ENCODE data around the gene MYL6.
"Not testable (repeated sequence)": the region's sequence is repeated elsewhere in the genome, so short reads cannot be mapped to it uniquely, and the experiment has no call there.

MYL6 gene

DNA sequence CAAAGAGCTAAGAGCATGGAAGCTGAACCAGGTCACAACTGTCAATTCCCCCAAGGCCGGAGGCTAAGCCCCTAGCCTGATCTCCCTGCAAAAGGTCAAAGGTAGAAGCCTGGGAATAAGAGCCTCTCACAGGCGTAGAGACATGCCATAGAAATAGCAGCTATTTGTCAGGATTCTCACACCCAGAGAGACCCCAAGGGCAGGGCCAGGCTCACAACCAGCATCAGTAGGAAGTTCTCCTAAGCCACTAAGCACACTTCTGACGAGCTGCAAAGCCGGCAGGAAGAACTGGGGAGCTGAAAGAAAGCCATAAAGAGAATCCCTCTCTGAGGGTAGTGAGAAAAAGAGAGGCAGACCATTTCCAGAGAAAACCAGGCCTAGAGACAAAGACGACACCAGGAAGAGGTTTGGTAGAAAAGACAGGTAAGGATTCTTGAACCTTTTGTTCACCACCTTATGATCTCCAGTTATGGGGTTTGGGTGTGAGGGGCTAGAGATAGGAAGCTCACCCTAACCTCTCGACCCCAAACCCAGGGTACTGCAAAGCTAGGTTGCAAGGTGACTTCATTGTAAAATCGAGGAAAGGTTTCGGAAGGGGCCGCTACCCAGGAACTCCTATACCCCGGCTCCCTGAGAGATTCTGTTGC, 30.1 kb downstream of the MYL6 start:
- TF ChIP-seq Cebpa-rat (IDR thresholded peaks at IDR 0.05), result no peak
- Histone ChIP-seq H3K4me2 (peak overlapping the region; percentile 87 to 98 (median 93)), H3K4me1 (peaks cover 24 to 34% (median 27%) of the 10 kb centered on the region in 10 experiments), H3K27me3 (no peaks in the 10 kb centered on the region), H3K27ac (peak overlapping the region; percentile 54 to 92 (median 87); a peak in 21 of 22 replicates), H3K36me3 (peaks cover 35 to 44% (median 41%) of the 10 kb centered on the region in 11 experiments), H3K9me3 (replicated peaks in 1 of 11) (no peaks in the 10 kb centered on the region), H3K4me3 (peak overlapping the region; percentile 84 to 95 (median 92)), H3K9ac (peak overlapping the region; percentile 85 to 95 (median 91)), H4K20me1 (peaks cover 7 to 40% (median 15%) of the 10 kb centered on the region in 11 experiments; a peak in 15 of 22 replicates)

DNA sequence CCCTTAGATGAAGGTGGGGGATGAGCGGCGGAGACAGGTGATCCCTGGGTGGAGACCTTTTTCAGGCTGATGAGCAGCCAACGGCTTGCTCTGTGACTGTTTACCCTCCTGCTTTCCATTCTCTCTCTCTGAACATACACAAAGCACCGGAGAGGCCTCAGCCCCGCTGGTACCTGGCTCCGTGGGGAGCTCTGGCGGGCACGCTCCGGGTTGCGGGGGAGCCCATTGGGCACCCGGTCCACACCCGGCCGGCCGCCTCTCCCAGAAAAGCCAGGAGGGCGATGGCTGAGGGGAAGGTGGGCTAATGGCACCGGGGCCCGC, 30.6 kb downstream of the MYL6 start:
- Histone ChIP-seq H3K36me3 (peaks cover 30 to 39% (median 37%) of the 10 kb centered on the region in 11 experiments), H4K20me1 (peaks cover 7 to 40% (median 15%) of the 10 kb centered on the region in 11 experiments; a peak in 15 of 22 replicates), H3K27me3 (no peaks in the 10 kb centered on the region), H3K4me1 (peaks cover 24 to 34% (median 27%) of the 10 kb centered on the region in 10 experiments), H3K27ac (peak overlapping the region; percentile 54 to 92 (median 87); a peak in 21 of 22 replicates), H3K9ac (peak overlapping the region; percentile 85 to 95 (median 91)), H3K4me2 (peak overlapping the region; percentile 87 to 98 (median 93)), H3K4me3 (peak overlapping the region; percentile 84 to 95 (median 92)), H3K9me3 (replicated peaks in 1 of 11) (no peaks in the 10 kb centered on the region)
- TF ChIP-seq Cebpa-rat (IDR thresholded peaks at IDR 0.05), result no peak

DNA sequence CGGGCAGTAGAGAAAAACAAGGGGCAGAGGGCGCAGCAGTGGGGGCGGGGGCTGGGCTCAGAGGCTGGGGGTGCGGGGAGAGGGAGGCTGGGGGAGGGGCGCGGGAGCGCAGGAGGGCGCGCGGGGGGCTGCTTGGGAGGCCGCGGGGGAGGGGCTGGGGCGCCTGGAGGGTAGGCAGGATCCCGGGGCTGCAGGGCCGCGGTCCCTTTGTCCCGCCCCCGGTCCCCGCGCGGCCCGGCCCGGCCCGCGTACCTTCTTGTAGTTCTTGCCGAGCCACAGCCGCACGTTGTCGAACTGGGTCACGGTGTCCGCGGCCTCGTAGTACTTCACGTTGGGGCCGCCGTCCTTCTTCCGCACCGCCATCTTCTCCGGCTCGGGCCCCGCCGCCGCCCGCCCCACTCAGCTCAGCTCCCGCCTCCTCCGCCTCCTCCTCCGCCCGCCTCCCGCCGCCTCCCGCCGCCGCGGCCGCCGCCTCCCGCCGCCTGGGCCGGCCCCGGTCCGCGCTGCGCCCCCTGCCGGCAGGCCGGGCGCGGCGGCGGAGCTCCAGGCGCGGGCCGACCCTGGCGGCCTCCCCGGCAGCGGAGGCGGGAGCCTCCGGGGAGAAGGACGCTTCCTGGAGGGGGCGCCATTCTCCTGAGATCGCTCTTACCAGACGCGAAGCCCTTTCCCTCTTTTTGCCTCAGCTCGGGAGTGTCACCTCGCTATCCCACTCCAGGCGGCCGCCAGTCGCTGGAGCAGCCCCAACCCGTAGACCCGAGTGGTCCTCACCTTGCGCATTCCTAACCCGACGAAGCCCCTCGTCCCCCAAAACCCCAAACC, 31.1 kb downstream of the MYL6 start, which contains the start of gene SMARCC2:
SMARCC2 (minus strand) TSS at position 385 of the 819 bp plus-strand sequence; CDS start at position 363, 22 bp downstream.
- Histone ChIP-seq H4K20me1 (peaks cover 7 to 40% (median 15%) of the 10 kb centered on the region in 11 experiments; a peak in 15 of 22 replicates), H3K9me3 (replicated peaks in 1 of 11) (no peaks in the 10 kb centered on the region), H3K27ac (peak within 1 kb of the TSS; percentile 69 to 92 (median 87)), H3K4me3 (peak within 1 kb of the TSS; percentile 84 to 95 (median 92)), H3K36me3 (peaks cover 24 to 33% (median 31%) of the 10 kb centered on the region in 11 experiments), H3K9ac (peak within 1 kb of the TSS; percentile 85 to 95 (median 91)), H3K4me1 (peaks cover 24 to 34% (median 27%) of the 10 kb centered on the region in 10 experiments), H3K4me2 (peak within 1 kb of the TSS; percentile 87 to 98 (median 94)), H3K27me3 (no peaks in the 10 kb centered on the region)
- TF ChIP-seq Cebpa-rat (IDR thresholded peaks at IDR 0.05), result no peak

DNA sequence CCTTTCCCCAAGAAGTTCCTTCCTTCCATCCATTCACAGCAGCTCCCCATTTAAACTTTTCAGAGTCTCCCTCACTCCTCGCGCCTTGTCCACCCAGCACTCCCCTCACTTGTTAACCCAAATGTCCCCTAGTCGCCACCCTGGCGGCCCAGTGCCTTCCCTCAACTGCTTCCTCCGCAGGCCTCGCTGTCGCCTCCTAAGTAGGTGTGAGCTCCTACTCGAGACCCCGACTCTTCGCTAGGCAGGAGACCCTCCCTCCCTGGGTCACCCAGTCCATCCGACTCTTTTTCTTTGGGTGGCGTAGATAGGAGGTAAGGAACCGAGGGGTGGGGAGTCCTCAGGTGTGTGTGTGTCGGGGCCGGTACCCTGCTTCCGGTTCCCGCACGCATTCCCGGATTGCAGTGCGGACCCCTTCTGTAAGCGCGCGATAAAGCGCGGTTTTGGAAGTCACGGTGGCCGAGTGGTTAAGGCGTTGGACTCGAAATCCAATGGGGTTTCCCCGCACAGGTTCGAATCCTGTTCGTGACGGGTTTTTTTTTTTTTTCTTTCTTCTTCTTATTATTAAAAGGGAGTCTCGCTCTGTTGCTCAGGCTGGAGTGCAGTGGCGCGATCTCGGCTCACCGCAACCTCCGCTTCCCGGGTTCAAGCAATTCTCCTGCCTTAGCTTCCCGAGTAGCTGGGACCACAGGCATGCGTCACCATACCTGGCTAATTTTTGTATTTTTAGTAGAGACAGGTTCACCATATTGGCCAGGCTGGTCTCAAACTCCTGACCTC, 31.9 kb downstream of the MYL6 start:
- peak overlapping the region; percentile 78 to 94 (median 86) for H3K4me2 ChIP-seq
- H3K36me3 ChIP-seq, result peaks cover 16 to 25% (median 23%) of the 10 kb centered on the region in 11 experiments
- H3K4me3 ChIP-seq, result peak overlapping the region; percentile 84 to 95 (median 92)
- peaks cover 24 to 34% (median 27%) of the 10 kb centered on the region in 10 experiments for H3K4me1 ChIP-seq
- H4K20me1 ChIP-seq, result peaks cover 7 to 36% (median 15%) of the 10 kb centered on the region in 11 experiments; a peak in 15 of 22 replicates
- H3K9ac ChIP-seq, result peak overlapping the region; percentile 85 to 95 (median 91)
- no peaks in the 10 kb centered on the region for H3K9me3 ChIP-seq (replicated peaks in 1 of 11)
- H3K27ac ChIP-seq, result peak overlapping the region; percentile 69 to 92 (median 87)
- TF ChIP-seq Cebpa-rat (IDR thresholded peaks at IDR 0.05), result no peak
- H3K27me3 ChIP-seq, result no peaks in the 10 kb centered on the region

DNA sequence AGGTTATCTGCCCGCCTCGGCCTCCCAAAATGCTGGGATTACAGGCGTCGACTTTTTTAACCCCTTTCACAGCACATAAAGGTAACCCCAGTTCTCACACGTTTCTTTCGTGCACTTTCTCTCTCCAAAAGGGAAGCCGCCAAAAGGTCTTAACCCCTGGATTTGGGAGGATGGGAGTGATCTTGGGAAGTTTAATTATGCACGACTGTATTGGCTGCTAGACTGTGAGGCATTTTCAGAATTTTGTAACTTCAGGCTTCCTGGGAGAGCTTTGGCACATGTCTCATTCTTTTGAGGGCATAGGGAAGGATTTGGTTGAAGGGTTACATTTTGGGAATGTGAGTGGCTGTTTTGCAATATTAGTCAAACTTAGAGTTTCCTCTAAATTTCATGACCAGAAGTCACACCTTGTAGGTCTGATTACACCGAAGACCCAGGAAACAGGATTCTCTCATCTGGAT, 32.6 kb downstream of the MYL6 start:
- H3K4me2 ChIP-seq, result peak overlapping the region; percentile 78 to 94 (median 86)
- peaks cover 7 to 30% (median 14%) of the 10 kb centered on the region in 11 experiments; a peak in 14 of 22 replicates for H4K20me1 ChIP-seq
- peaks cover 10 to 19% (median 17%) of the 10 kb centered on the region in 11 experiments for H3K36me3 ChIP-seq
- TF ChIP-seq Cebpa-rat (IDR thresholded peaks at IDR 0.05), result no peak
- H3K4me1 ChIP-seq, result peaks cover 24 to 34% (median 27%) of the 10 kb centered on the region in 10 experiments
- peak overlapping the region; percentile 84 to 95 (median 92) for H3K4me3 ChIP-seq
- peak overlapping the region in 9 of 11 experiments; percentile 69 to 90 (median 87); a peak in 17 of 22 replicates for H3K27ac ChIP-seq
- H3K9ac ChIP-seq, result peak overlapping the region; percentile 85 to 95 (median 91); a peak in 21 of 22 replicates
- no peaks in the 10 kb centered on the region for H3K27me3 ChIP-seq
- H3K9me3 ChIP-seq (replicated peaks in 1 of 11), result no peaks in the 10 kb centered on the region

DNA sequence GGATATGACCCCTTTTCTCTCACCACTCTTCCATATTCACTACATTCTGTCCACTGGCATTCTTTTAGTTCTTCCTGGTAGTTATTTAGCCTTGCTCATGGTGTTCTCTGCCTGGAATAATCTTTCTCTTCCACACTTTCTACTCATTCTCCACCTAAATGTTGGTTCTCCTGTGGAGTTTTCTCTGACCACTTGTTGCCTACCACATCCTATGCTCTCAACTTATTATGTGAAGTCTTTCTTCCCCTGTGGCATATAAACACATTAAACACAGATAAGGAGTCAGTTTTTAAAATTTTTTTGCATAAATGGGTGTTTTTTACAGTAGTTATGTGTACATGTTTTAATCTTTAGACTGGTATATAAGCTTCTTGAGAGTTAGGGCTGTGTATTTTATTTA, 34.4 kb downstream of the MYL6 start:
- Histone ChIP-seq H3K36me3 (peaks cover 0 to under 1% (median 0%) of the 10 kb centered on the region in 11 experiments; a peak in 1 of 22 replicates), H3K27me3 (no peaks in the 10 kb centered on the region), H3K9ac (no peak overlapping the region), H3K4me3 (no peak overlapping the region), H3K27ac (no peak overlapping the region), H3K9me3 (replicated peaks in 1 of 11) (no peaks in the 10 kb centered on the region), H3K4me1 (peaks cover 13 to 25% (median 16%) of the 10 kb centered on the region in 10 experiments), H3K4me2 (no peak overlapping the region), H4K20me1 (peaks cover 3 to 12% (median 6%) of the 10 kb centered on the region in 11 experiments; a peak in 12 of 22 replicates)
- no peak for TF ChIP-seq Cebpa-rat (IDR thresholded peaks at IDR 0.05)

DNA sequence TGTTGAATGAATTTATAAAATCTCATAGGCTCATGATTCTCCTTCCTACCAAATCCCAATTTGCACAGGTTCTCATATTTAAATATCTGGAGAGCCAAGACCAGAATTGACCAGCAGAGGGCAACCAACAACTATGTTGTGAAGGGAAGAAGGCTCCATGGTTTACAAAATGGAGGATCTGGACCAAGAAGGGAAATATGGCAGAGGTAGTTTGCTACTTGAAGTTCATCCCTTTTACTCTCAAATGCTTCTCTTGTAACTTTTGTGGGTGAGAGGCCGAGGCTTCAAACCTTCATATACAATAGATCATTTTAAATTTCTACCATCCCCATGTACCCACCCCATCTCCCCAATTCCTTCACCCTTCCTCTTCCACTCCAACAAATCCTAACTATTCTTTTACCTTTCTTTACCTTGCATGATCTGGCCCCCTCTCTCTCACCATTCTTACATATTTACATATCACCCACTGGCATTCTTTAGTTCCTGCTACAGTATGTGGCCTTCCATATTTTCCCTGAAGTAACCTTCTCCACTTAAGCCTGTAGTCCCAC, 34.9 kb downstream of the MYL6 start:
- Histone ChIP-seq H3K4me2 (no peak overlapping the region), H3K27ac (peak overlapping the region in 3 of 11 experiments; percentile 5 to 18 (median 15); a peak in 1 of 22 replicates)

DNA sequence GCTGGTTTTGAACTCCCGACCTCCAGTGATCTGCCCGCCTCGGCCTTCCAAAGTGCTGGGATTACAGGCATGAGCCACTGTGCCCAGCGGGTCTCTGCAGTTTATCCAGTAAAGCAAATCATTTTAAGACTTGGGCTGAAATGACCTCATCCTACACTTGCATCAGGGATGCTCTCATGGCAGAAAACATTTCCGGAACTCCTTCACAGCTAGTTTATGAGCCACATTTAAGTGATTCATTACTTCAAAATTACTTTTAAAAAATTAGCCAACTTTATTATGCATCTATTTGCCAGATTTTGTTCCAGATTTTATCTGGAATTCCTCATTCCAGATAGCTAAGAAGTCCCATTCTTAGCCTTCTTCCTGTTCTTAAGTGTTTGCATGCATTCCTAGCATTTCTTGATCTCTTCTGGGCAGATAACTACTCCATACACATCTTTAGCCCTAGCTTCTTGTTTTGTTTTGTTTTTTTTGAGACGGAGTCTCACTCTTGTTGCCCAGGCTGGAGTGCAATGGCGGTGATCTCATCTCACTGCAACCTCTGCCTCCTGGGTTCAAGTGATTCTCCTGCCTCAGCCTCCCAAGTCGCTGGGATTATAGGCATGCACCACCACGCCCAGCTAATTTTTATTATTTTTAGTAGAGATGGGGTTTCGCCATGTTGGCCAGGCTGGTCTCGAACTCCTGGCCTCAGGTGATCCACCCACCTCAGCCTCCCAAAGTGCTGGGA, 38.8 kb downstream of the MYL6 start:
- H3K9me3 ChIP-seq (replicated peaks in 1 of 11); H3K27me3 ChIP-seq; H3K4me1 ChIP-seq; H3K4me2 ChIP-seq; H4K20me1 ChIP-seq; H3K4me3 ChIP-seq; H3K36me3 ChIP-seq; H3K9ac ChIP-seq; H3K27ac ChIP-seq: not testable (repeated sequence)

More for the DNA sequence above, 34.9 kb downstream of the MYL6 start:
- Histone ChIP-seq H3K9ac (no peak overlapping the region), H3K4me1 (peaks cover 8 to 20% (median 10%) of the 10 kb centered on the region in 10 experiments; a peak in 19 of 20 replicates), H3K36me3 (no peaks in the 10 kb centered on the region), H3K4me3 (no peak overlapping the region), H3K27me3 (no peaks in the 10 kb centered on the region), H3K9me3 (replicated peaks in 1 of 11) (no peaks in the 10 kb centered on the region), H4K20me1 (peaks cover 0 to 7% (median 1%) of the 10 kb centered on the region in 11 experiments; a peak in 8 of 22 replicates)
- TF ChIP-seq Cebpa-rat (IDR thresholded peaks at IDR 0.05), result no peak

All from BLaER1 treated with 17β-estradiol and CSF1 and Interleukin-3, amounts not matched to agents 10 nM and 100 nM (cell line).